Measurements from ENCODE around the gene HMCN1. TPM values are rescaled to one million over a fixed set of nuclear protein-coding genes. Genes with fewer than 3 reads are reported as not detected.

Gene HMCN1
- polyA plus RNA-seq, 1 donor from 2014 or later, result 0.66 TPM

- Histone ChIP-seq H3F3A (ENCODE audit: insufficient read depth, low read length, poor library complexity, severe bottlenecking) (no peaks in the 10 kb centered on the region), H3K27me3 (ENCODE audit: insufficient read depth, low read depth, low read length) (no peaks in the 10 kb centered on the region), H3K27ac (ENCODE audit: low read length) (no peak overlapping the region), H4K20me1 (ENCODE audit: insufficient read depth) (no peaks in the 10 kb centered on the region), H3K79me2 (replicated peaks; ENCODE audit: insufficient read depth, low read length) (no peaks in the 10 kb centered on the region), H3K9me3 (ENCODE audit: low read length) (no peaks in the 10 kb centered on the region), H3K4me2 (ENCODE audit: low read length) (no peak overlapping the region), H3K4me3 (ENCODE audit: low read length) (no peak overlapping the region), H2AFZ (ENCODE audit: low read depth, low read length) (no peak overlapping the region), H3K36me3 (ENCODE audit: insufficient read depth, low read length) (no peaks in the 10 kb centered on the region), H3K9ac (ENCODE audit: low read length) (no peak overlapping the region), H3K9me2 (ENCODE audit: insufficient read depth, low read length) (no peaks in the 10 kb centered on the region)
- TF ChIP-seq, protein P1, sequence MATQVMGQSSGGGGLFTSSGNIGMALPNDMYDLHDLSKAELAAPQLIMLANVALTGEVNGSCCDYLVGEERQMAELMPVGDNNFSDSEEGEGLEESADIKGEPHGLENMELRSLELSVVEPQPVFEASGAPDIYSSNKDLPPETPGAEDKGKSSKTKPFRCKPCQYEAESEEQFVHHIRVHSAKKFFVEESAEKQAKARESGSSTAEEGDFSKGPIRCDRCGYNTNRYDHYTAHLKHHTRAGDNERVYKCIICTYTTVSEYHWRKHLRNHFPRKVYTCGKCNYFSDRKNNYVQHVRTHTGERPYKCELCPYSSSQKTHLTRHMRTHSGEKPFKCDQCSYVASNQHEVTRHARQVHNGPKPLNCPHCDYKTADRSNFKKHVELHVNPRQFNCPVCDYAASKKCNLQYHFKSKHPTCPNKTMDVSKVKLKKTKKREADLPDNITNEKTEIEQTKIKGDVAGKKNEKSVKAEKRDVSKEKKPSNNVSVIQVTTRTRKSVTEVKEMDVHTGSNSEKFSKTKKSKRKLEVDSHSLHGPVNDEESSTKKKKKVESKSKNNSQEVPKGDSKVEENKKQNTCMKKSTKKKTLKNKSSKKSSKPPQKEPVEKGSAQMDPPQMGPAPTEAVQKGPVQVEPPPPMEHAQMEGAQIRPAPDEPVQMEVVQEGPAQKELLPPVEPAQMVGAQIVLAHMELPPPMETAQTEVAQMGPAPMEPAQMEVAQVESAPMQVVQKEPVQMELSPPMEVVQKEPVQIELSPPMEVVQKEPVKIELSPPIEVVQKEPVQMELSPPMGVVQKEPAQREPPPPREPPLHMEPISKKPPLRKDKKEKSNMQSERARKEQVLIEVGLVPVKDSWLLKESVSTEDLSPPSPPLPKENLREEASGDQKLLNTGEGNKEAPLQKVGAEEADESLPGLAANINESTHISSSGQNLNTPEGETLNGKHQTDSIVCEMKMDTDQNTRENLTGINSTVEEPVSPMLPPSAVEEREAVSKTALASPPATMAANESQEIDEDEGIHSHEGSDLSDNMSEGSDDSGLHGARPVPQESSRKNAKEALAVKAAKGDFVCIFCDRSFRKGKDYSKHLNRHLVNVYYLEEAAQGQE (IDR thresholded peaks at IDR 0.05; ENCODE audit: borderline replicate concordance), result no peak
- TF ChIP-seq MXI1 (conservative IDR thresholded peaks at IDR 0.05; ENCODE audit: poor library complexity, severe bottlenecking) (no peak), RAD21 (conservative IDR thresholded peaks at IDR 0.05) (no peak), POLR2AphosphoS5 (IDR thresholded peaks at IDR 0.05) (no peak)
Observed at GRCh38 chr1:186046437-186047211, 312.4 kb downstream of the HMCN1 start.

GRCh38 chr1:186050360-186050759 lies 316.2 kb downstream of the HMCN1 start:
- Histone ChIP-seq H3K9ac (ENCODE audit: low read length) (no peak overlapping the region), H3K79me2 (replicated peaks; ENCODE audit: insufficient read depth, low read length) (no peaks in the 10 kb centered on the region), H3K27me3 (ENCODE audit: insufficient read depth, low read depth, low read length) (no peaks in the 10 kb centered on the region), H3K36me3 (ENCODE audit: insufficient read depth, low read length) (no peaks in the 10 kb centered on the region), H4K20me1 (ENCODE audit: insufficient read depth) (no peaks in the 10 kb centered on the region), H3K9me3 (ENCODE audit: low read length) (no peaks in the 10 kb centered on the region), H3K9me2 (ENCODE audit: insufficient read depth, low read length) (no peaks in the 10 kb centered on the region), H3F3A (ENCODE audit: insufficient read depth, low read length, poor library complexity, severe bottlenecking) (no peaks in the 10 kb centered on the region), H3K4me2 (ENCODE audit: low read length) (no peak overlapping the region), H3K27ac (ENCODE audit: low read length) (no peak overlapping the region), H3K4me3 (ENCODE audit: low read length) (no peak overlapping the region), H2AFZ (ENCODE audit: low read depth, low read length) (no peak overlapping the region)
- TF ChIP-seq EP300 (conservative IDR thresholded peaks at IDR 0.05; ENCODE audit: poor library complexity, severe bottlenecking) (no peak), RAD21 (conservative IDR thresholded peaks at IDR 0.05) (no peak), EZH2 (IDR thresholded peaks at IDR 0.05; ENCODE audit: borderline replicate concordance, insufficient read depth, low read length, poor library complexity, severe bottlenecking) (no peak), MXI1 (conservative IDR thresholded peaks at IDR 0.05; ENCODE audit: poor library complexity, severe bottlenecking) (no peak), POLR2AphosphoS5 (IDR thresholded peaks at IDR 0.05) (no peak), SMC3 (conservative IDR thresholded peaks at IDR 0.05; ENCODE audit: poor library complexity) (no peak), TAF1 (IDR thresholded peaks at IDR 0.05; ENCODE audit: low read depth) (no peak)
- TF ChIP-seq, protein P1 (IDR thresholded peaks at IDR 0.05; ENCODE audit: borderline replicate concordance), result no peak
- TF ChIP-seq, protein P2, sequence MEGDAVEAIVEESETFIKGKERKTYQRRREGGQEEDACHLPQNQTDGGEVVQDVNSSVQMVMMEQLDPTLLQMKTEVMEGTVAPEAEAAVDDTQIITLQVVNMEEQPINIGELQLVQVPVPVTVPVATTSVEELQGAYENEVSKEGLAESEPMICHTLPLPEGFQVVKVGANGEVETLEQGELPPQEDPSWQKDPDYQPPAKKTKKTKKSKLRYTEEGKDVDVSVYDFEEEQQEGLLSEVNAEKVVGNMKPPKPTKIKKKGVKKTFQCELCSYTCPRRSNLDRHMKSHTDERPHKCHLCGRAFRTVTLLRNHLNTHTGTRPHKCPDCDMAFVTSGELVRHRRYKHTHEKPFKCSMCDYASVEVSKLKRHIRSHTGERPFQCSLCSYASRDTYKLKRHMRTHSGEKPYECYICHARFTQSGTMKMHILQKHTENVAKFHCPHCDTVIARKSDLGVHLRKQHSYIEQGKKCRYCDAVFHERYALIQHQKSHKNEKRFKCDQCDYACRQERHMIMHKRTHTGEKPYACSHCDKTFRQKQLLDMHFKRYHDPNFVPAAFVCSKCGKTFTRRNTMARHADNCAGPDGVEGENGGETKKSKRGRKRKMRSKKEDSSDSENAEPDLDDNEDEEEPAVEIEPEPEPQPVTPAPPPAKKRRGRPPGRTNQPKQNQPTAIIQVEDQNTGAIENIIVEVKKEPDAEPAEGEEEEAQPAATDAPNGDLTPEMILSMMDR (IDR thresholded peaks at IDR 0.05; ENCODE audit: poor library complexity, severe bottlenecking), result no peak
